ENCODE data around the gene IL1RAP.

Gene IL1RAP

GRCh38 chr3:190579514-190580137 is 65.7 kb downstream of the IL1RAP start:
- no peak for DNase-seq (ENCODE audit: low spot score)

- DNase-seq (ENCODE audit: low spot score), result no peak
These were observed 66.5 kb downstream of the IL1RAP start for GRCh38 chr3:190580417-190580816.

- DNase-seq (ENCODE audit: low spot score), result peak; percentile 59
These were observed 67.2 kb downstream of the IL1RAP start for GRCh38 chr3:190581041-190581541.

DNA sequence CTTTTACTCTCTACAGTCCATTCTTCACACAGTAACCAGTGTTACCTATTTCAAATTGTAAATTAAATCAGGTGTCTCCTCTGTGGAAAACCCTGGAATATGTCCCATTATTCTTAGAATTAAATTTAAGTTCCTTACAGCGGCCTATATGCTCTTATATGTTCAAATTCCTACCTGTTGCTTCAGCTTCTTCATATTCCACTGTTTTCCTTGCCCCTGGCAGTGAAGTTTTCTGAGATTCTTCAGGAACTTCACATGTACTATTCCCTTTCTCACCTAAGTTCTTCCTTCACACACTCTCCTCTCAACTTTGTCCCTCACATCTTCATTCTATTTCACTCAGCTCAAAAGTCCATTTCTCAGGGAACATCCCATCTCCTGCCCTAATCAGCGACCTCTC is 68.8 kb downstream of the IL1RAP start:
- no peak for DNase-seq (ENCODE audit: low spot score)

- peak; percentile 80 for DNase-seq (ENCODE audit: low spot score)
These were observed 72.1 kb downstream of the IL1RAP start for GRCh38 chr3:190585805-190586630.

GRCh38 chr3:190586631-190587011 is 72.7 kb downstream of the IL1RAP start:
- DNase-seq (ENCODE audit: low spot score), result peak; percentile 68

DNA sequence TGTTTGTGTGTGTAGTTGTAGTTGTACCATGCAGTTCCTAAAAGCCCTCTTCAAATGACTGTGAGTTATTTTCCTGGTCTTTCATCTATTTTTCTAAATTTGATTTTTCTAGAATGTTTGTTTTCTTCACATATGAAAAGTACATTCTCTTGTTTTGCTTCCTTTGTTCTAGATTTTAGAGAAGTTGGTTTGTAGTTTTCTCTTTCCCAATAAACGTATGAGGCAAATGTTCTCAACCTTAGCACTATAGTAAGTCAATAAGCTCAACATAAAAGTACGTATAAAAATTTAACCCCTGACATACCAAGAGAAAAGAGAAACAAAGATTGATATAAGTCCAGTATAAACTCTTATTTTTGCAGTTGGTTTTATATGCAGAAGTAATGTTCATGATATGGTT is 74.7 kb downstream of the IL1RAP start:
- no peak for DNase-seq (ENCODE audit: low spot score)

- no peak for DNase-seq (ENCODE audit: low spot score)
These were observed 75.4 kb downstream of the IL1RAP start for GRCh38 chr3:190589326-190589725.

DNA sequence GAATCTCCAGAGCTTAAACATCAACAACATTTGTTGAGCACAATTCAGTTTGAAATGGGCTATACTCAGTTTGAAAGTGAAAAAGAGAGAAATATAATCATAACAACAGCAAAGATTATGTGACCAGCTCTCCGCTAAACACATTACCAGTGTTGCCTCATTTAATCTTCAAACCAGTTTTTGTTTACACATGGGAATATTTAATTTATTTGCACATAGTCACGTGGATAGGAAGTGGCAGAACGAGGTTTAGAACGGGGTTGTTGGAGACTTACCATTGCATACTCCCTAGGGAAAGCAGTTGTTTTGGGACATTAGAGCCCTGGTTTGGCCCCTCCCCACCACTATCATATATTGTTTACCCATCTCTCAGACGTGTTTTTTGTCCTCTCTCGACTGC is 77.2 kb downstream of the IL1RAP start:
- DNase-seq (ENCODE audit: low spot score), result no peak

GRCh38 chr3:190593075-190593474 is 79.2 kb downstream of the IL1RAP start:
- no peak for DNase-seq (ENCODE audit: low spot score)

DNA sequence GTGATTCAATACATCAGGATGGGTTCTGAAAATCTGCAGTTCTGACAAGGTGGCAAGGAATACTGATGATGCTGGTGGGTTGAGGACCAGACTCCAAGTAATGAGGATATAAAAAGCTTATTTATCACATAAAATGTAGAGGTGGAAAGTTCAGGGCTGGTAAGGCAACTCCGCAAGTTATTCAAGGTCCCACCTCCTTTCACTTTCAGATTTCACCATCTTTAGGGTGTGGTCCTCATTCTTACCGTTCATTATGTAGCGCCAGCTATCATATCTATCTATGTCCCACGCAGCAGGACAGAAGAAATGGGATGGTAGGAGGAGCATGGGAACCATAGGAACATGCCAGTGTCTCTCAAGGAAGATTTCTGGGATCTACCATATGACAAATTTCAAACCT is 80.3 kb downstream of the IL1RAP start:
- DNase-seq (ENCODE audit: low spot score), result no peak

GRCh38 chr3:190595179-190595795 is 81.4 kb downstream of the IL1RAP start:
- no peak for DNase-seq (ENCODE audit: low spot score)

DNA sequence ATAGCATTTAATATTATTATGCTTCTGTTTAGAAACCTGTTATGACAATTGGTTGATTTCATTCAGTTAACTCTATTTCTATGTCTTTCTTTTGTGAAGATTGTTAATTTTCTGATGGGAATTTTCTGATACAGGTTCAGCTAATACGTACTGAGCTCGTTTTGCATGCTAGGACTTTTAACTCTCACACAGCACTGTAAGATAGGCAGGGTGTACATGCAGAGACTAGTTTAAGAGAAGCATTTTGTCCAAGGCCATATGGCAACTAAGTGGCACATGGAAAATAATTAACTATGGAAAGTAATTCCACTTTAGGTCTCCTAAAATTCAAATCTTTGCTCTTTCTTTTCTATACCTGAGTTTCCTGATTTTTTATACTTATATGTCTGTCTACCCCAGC is 81.9 kb downstream of the IL1RAP start:
- DNase-seq (ENCODE audit: low spot score), result no peak

DNA sequence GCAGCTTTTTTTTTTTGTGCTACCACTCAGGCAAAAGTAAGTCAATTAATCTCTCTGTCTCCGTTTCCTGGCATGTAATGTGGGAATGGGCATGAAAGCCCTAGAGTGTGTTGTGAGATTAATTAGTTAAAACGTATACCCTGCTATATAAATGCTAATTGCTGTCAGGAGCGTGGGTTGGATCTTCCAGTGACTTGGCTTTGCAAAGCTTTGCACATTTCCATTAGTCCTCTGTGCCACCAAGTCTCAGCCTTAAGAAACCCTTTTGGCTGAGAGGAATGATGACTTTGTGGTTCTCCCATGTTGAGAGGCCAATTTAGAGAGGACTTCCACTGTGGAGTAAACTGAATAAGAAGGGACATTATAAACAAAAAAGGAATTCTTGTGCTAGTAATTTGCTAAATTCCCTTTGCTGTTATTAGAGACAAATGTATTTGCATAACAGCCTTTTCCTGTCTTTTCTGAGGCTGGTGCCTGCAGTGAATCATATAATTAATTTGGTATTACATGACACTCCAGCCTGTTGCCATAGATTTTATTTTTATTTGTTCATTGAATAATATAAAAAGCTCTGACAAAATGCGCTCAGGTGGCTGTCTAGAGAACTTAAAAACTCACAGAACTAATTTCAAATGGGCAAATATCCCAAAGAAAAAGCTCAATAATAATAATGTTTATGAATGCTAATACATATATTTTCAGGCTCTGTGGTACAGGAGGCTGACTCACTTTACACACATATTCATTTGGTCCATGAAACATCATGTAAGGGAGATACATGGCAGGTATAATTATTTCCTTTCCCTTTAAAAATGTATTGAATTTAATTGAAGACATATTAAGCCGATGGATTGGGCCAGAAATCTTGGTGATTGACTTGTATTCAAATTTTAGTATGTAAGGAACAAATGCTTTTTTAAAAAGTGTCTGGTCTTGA is 82.7 kb downstream of the IL1RAP start:
- no peak for DNase-seq (ENCODE audit: low spot score)

DNA sequence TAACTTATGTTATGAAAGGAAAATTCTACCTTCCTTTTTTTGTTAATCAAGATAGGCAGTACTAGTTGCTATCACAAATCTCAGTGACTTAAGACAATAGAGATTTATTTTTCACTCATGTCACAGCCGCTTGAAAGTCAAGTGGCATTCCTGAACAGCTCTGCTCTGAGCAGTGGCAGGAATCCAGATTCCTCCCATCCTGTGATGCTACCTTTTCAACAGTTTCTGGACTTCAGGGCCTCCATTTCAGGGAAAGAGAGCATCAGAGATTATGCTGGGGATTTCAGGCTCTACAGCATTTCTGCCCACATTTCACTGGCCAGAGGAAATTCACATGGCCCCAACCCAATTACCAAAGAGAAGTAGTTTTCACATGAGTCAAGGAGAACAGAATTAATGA is 83.4 kb downstream of the IL1RAP start:
- no peak for DNase-seq (ENCODE audit: low spot score)

DNA sequence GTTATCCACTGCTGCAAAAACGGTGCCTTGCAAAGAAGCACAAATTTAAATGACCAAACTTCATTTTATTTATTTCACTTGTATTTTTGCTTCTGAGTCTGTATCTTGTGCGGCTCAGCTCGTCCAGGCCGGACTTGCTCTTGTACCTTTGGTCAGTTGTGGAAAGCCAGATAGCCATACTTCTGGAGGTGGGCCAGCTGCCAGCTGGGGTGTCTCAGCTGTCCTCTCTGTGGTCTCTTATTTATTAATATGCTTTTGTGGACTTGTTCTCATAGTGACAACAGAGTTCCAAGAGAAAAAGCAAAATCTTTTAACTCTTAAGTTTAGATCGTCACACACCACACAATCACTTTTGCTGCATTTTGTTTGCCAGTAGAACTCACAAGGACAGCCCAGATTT is 87.7 kb downstream of the IL1RAP start:
- no peak for DNase-seq (ENCODE audit: low spot score)

- no peak for DNase-seq (ENCODE audit: low spot score)
These were observed 91.5 kb downstream of the IL1RAP start for GRCh38 chr3:190605385-190605784.

GRCh38 chr3:190606596-190606995 is 92.7 kb downstream of the IL1RAP start:
- no peak for DNase-seq (ENCODE audit: low spot score)

GRCh38 chr3:190607021-190607420 is 93.1 kb downstream of the IL1RAP start:
- DNase-seq (ENCODE audit: low spot score), result no peak

GRCh38 chr3:190608850-190609589 is 95.1 kb downstream of the IL1RAP start:
- no peak for DNase-seq (ENCODE audit: low spot score)

Measured in activated CD4-positive, alpha-beta T cell treated with anti-CD3 and anti-CD28 coated beads, Interleukin-2, Interleukin-4, amounts not matched to agents 100 ng/mL and 50 ng/mL, durations not matched to agents 16 hours and 8 hours (primary cell).